ENCODE data around the gene ALG14. TPM values are rescaled to one million over a fixed set of nuclear protein-coding genes. Genes with fewer than 3 reads are reported as not detected.

Gene ALG14
- total RNA-seq, 6 donors from 2014 or later = 0.55 to 6.2 (median 0.98) TPM

DNA sequence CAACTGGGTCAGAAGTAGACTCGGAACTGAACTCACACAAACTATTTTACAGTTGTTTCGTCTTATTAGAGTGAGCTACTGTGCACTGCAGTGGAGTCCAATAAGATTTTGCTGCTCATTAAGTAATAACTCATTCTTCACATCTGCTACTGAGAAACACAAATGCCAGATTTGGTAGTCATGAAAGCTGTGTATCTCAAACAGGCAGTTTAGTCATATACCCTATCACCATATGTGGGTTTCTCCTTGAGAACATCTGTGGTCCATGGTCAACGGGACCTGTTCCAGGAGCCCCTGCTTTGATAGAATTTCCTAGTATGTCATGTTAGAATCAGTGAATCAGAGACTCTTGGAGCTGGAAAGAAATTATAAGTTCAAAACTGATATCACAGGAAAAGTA, 60.4 kb downstream of the ALG14 start:
- no peak for ATAC-seq (ENCODE audit: low FRiP score in 2 of 2)
- Histone ChIP-seq H3K4me1 (peaks cover 4 to 16% (median 12%) of the 10 kb centered on the region in 4 donors), H3K27me3 (no peaks in the 10 kb centered on the region), H3K9me3 (no peaks in the 10 kb centered on the region), H3K27ac (no peak overlapping the region), H3K4me3 (no peak overlapping the region), H3K36me3 (no peaks in the 10 kb centered on the region)
- no peak for TF ChIP-seq POLR2A (IDR thresholded peaks at IDR 0.05)
- no peak for TF ChIP-seq EP300 (IDR thresholded peaks at IDR 0.05)
- TF ChIP-seq, protein P1, sequence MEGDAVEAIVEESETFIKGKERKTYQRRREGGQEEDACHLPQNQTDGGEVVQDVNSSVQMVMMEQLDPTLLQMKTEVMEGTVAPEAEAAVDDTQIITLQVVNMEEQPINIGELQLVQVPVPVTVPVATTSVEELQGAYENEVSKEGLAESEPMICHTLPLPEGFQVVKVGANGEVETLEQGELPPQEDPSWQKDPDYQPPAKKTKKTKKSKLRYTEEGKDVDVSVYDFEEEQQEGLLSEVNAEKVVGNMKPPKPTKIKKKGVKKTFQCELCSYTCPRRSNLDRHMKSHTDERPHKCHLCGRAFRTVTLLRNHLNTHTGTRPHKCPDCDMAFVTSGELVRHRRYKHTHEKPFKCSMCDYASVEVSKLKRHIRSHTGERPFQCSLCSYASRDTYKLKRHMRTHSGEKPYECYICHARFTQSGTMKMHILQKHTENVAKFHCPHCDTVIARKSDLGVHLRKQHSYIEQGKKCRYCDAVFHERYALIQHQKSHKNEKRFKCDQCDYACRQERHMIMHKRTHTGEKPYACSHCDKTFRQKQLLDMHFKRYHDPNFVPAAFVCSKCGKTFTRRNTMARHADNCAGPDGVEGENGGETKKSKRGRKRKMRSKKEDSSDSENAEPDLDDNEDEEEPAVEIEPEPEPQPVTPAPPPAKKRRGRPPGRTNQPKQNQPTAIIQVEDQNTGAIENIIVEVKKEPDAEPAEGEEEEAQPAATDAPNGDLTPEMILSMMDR (IDR thresholded peaks at IDR 0.05) = no peak
- no peak for TF ChIP-seq POLR2AphosphoS5 (IDR thresholded peaks at IDR 0.05)
- no peak for DNase-seq
- WGBS, 2 donors = 88 to 90% methylated on average over 3 of the region's 3 CpGs

DNA sequence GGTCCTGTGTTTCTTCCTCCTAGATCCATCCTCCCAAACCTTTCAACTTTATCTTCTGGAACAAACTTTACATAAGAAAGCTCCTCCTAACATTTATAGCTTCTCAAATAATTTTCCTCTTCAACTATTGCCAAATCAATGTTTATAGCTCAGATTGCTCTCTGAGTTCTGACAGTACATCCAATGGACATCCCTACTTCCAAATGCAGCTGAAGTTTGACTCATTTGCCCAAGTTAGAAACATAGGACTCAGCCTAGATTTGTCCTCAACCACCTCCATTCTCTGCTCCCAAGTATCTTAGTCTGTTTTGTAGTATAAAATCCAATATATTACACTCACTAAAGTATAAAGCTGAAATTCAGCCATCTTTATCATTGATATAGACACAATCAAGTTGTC, 62.6 kb downstream of the ALG14 start:
- no peaks in the 10 kb centered on the region for H3K9me3 ChIP-seq
- no peak overlapping the region for H3K4me3 ChIP-seq
- H3K4me1 ChIP-seq = peaks cover 4 to 17% (median 12%) of the 10 kb centered on the region in 4 donors
- DNase-seq (no peak), ATAC-seq (ENCODE audit: low FRiP score in 2 of 2) (no peak)
- no peaks in the 10 kb centered on the region for H3K27me3 ChIP-seq
- H3K36me3 ChIP-seq = no peaks in the 10 kb centered on the region
- no peak for TF ChIP-seq POLR2AphosphoS5 (IDR thresholded peaks at IDR 0.05)
- TF ChIP-seq, protein P1 (IDR thresholded peaks at IDR 0.05) = no peak
- TF ChIP-seq EP300 (IDR thresholded peaks at IDR 0.05) = no peak
- TF ChIP-seq POLR2A (IDR thresholded peaks at IDR 0.05) = no peak
- no peak overlapping the region for H3K27ac ChIP-seq

DNA sequence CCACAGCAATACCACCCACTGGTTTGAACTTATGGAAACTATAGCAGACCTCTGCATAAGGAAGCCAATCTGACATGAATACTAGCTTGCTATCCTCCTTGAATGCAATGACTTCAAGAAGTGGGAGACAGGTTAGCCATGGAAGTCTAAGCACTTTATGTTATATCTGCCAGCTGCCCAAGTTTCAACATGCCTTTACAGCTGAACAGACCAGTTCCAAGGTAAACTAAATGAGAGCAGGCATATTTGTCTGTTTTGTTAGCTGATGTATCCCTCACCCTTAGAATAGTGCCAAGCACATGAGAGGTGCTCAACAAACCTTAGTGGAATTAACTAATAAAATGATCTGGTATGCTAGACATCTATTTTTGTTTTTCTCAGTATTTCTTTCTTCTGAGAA, 65.1 kb downstream of the ALG14 start:
- H3K9me3 ChIP-seq = no peaks in the 10 kb centered on the region
- peaks cover 4 to 9% (median 6%) of the 10 kb centered on the region in 4 donors for H3K4me1 ChIP-seq
- no peak for ATAC-seq (ENCODE audit: low FRiP score in 2 of 2)
- H3K27me3 ChIP-seq = no peaks in the 10 kb centered on the region
- H3K27ac ChIP-seq = no peak overlapping the region
- no peaks in the 10 kb centered on the region for H3K36me3 ChIP-seq
- DNase-seq = no peak
- no peak overlapping the region for H3K4me3 ChIP-seq
- no peak for TF ChIP-seq POLR2AphosphoS5 (IDR thresholded peaks at IDR 0.05)
- TF ChIP-seq POLR2A (IDR thresholded peaks at IDR 0.05) = no peak
- TF ChIP-seq, protein P1 (IDR thresholded peaks at IDR 0.05) = no peak
- no peak for TF ChIP-seq EP300 (IDR thresholded peaks at IDR 0.05)

DNA sequence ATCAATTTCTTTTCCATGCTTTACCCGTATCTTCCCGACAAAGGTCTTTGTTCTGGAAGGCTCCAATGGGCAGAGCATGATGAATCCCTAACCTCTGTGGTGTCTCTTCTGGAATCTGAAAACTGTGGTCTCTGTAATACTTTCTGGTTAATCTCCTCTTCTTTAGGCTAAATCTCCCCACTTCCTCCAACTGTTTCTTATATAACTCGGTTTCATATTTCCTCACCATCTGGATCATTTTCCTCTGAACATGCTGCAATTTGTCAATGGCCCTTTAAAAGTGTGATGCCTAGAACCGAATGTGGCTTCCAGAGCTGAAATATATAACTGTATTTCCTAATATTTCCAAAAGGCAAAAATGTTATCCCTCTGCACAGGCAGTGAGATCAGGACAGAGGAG, 66.1 kb downstream of the ALG14 start:
- 55 to 64% methylated on average over 4 of the region's 4 CpGs for WGBS, 2 donors
- Histone ChIP-seq H3K4me3 (no peak overlapping the region), H3K36me3 (no peaks in the 10 kb centered on the region), H3K4me1 (peaks cover 5 to 12% (median 9%) of the 10 kb centered on the region in 4 donors), H3K27ac (no peak overlapping the region), H3K27me3 (no peaks in the 10 kb centered on the region), H3K9me3 (no peaks in the 10 kb centered on the region)
- DNase-seq (no peak), ATAC-seq (ENCODE audit: low FRiP score in 2 of 2) (no peak)
- TF ChIP-seq POLR2A (IDR thresholded peaks at IDR 0.05) (no peak), POLR2AphosphoS5 (IDR thresholded peaks at IDR 0.05) (no peak), EP300 (IDR thresholded peaks at IDR 0.05) (no peak)
- TF ChIP-seq, protein P1 (IDR thresholded peaks at IDR 0.05) = no peak

DNA sequence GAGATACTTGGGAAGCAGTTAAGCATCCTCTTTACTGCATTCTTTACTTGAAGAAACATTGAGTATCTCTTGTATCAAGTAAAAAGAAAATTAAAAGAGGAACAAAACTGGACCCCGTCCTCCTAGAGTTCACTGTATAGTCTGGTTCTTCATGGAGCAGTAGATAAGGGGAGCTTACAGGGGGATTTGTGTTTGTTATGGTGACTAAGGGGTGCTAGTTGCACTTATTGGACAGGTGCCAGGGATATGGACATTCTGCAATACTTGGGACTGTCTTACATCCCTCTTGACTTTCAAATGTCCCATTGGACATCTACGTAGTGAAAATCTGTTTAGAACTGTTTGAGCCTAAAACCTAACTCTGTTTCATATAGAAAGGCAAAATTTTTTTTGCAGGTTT, 67.2 kb downstream of the ALG14 start:
- 63 to 81% methylated on average over 2 of the region's 2 CpGs for WGBS, 2 donors
- no peak for DNase-seq
- no peak overlapping the region for H3K4me3 ChIP-seq

More for the DNA sequence above, 67.2 kb downstream of the ALG14 start:
- H3K36me3 ChIP-seq = no peaks in the 10 kb centered on the region
- TF ChIP-seq, protein P1 (IDR thresholded peaks at IDR 0.05) = no peak
- no peak for TF ChIP-seq EP300 (IDR thresholded peaks at IDR 0.05)
- TF ChIP-seq POLR2AphosphoS5 (IDR thresholded peaks at IDR 0.05) = no peak
- no peak for TF ChIP-seq POLR2A (IDR thresholded peaks at IDR 0.05)
- peaks cover 5 to 12% (median 9%) of the 10 kb centered on the region in 4 donors for H3K4me1 ChIP-seq
- no peak for ATAC-seq (ENCODE audit: low FRiP score in 2 of 2)
- H3K27ac ChIP-seq = no peak overlapping the region
- no peaks in the 10 kb centered on the region for H3K9me3 ChIP-seq
- H3K27me3 ChIP-seq = no peaks in the 10 kb centered on the region

All from upper lobe of left lung (tissue), 6 donors.